Prostate gland (tissue), 2 donors: ENCODE results near the gene TRNP1.

ENCODE experiments used
- CTCF ChIP-seq, 4 experiments: fragments of 200-600 bp in 2 of 4; fragments of 450-650 bp in 2 of 4; sonication (generic) in 2 of 4; IDR thresholded peaks; 1 replicate in 3 of 4; 2 replicates in 1 of 4; pipeline ENCODE4 v1.5.1; 2016 to 2019; ENCODE audit warnings: antibody characterized with exemption in 4 of 4, mild to moderate bottlenecking in 2 of 4, moderate library complexity in 2 of 4
- POLR2A ChIP-seq: fragments of 450-650 bp; IDR thresholded peaks from one replicate; pipeline ENCODE4 v1.6.1; 2016; ENCODE audit warnings: antibody characterized with exemption, mild to moderate bottlenecking
- POLR2AphosphoS5 ChIP-seq: sonication (generic); formaldehyde crosslinking; IDR thresholded peaks from one replicate; pipeline ENCODE4 v1.6.1; 2017; ENCODE audit warnings: antibody characterized with exemption

- TF ChIP-seq POLR2AphosphoS5 (no peak), POLR2A (no peak), CTCF (IDR thresholded peaks at IDR 0.05) (no peak)
Observed at GRCh38 chr1:26996665-26997064, 3.2 kb downstream of the TRNP1 start.
